GM21528 (cell line): Measurements from ENCODE around the gene LGALS8.
"Not testable (repeated sequence)": the region's sequence is repeated elsewhere in the genome, so short reads cannot be mapped to it uniquely, and the experiment has no call there.

Experiments used
- ATAC-seq: cut with Tn5 transposase; IDR thresholded peaks from one replicate; pipeline ENCODE4 v1.9.1; 2021; ENCODE audit warnings: mild to moderate bottlenecking, moderate library complexity; ENCODE audit not compliant: unreplicated experiment, low FRiP score

The LGALS8 gene

DNA sequence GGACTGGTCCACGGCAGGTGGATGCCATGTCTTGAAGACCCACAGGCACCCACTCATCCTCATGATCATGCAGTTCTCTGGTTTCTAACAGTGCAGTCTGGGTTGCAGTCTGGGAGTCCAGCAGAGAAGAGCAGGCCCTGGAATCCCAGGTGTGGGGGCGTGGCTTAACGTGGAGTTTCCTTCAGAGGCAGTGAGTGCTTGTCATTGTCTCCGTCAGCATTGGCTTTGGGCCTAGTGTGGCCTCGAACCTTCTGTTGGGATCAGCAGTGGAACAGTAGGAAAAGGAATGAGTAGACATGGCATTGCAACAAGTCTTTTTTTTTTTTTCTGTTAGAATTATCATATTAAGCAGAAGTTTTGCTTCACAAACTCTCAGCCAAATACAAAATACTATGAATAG, 12.8 kb downstream of the LGALS8 start:
- ATAC-seq = no peak

DNA sequence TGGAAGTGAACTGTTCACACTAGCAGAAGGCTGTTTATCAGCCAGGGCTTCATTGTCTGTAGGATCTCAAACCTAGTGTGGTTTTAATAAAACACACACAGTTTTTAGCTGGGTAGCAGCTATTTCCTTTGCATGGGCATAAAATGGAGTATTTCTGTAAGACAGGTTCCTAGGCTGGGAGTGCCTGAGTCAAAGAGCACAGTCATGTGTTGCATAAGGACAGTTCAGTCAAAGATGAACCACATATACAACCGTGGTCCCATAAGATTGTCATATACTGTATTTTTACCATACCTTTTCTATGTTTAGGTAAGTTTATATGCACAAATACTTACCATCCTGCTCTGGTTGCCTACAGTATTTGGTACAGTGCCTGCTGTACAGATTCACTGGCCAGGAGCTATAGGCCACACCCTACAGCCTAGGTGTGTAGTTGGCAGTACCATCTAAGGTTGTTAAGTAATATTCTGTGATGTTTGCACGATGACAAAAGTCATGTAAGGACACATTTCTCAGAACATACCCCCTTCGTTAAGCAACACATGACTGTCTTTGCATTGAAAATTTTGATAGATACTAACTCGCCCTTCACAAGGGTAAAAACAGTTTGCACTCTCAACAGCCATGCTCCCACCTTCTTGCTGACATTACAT, 17.2 kb downstream of the LGALS8 start:
- no peak for ATAC-seq

DNA sequence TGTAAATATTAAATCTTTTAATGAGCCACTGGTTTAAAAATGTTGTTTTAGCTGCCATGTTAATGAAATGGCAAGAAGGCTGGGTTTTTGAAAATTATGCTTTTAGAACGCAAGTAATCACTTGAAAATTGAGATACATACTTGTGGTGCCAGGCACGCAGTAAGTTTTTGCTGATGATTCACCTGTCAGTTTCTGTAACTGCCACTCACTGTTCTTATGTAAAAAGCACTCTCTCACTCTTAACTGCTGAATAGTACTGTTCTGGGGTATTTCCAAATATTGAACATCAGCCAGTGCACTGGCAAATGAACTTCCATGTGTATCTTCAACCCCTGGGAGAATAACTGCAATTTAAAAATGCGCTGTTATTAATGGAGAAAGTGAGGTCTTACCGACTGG, 17.9 kb downstream of the LGALS8 start:
- ATAC-seq = no peak

DNA sequence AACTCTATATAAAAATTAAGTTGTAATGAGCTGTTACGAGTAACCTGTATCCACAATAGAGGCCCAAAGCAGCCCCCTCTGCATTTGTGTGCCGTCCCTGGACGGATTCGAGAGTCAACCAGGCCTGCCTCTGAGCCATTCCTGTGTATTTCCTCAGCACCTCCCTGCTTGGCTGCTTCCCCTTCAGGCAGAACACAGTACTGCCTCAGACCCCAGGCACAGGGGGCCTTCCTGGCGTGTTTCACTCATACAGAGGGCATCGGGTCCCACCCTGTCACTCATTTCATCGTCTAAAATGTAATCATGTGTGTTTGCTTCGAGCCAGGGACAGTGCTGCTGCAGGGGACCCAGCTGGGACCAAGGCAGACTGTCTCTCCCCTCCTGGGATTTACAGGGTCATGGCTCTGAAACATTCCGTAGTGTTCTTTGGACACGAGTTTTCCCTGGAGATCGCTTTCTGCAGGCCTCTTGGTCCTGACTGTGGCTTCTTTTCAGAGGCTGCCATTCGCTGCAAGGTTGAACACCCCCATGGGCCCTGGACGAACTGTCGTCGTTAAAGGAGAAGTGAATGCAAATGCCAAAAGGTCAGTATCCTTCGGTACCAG, 19.4 kb downstream of the LGALS8 start:
- no peak for ATAC-seq

DNA sequence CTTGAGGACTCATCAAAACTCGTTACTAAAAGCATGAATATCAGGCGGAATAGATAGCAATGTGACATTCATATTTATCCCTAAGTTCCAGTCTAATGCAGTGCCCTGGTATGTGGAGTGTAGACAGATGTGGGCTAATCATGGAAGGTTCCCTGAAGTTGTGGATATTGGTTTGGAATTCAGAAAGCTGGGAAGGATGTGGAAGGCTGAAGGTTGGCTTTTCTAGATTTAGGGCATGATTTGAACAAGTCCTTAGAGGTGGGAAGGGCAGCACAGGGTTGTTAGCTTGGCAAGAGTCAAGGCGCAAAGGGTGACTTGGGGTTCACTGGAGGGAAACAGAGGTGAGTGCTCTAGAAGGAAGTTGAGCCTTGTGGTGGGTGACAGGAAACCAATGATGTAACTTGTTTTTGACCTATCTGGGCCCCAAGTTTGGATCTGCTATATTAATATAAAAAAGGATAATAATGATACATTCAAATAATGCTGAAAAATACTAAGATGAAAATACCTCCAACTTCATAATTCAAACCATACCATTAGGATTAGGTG, 21.9 kb downstream of the LGALS8 start:
- ATAC-seq = no peak

DNA sequence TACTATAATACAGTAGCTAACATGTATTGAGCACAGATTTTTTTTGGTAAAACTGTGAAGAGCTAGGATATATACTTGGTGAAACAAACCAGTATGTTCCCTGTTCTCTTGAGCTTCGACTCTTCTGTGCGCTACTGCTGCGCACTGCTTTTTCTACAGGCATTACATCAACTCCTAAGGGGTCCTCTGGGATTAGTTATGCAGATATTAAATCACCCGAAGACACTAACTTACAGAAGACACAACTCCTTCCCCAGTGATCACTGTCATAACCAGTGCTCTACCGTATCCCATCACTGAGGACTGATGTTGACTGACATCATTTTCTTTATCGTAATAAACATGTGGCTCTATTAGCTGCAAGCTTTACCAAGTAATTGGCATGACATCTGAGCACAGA, 24.7 kb downstream of the LGALS8 start:
- ATAC-seq = no peak

DNA sequence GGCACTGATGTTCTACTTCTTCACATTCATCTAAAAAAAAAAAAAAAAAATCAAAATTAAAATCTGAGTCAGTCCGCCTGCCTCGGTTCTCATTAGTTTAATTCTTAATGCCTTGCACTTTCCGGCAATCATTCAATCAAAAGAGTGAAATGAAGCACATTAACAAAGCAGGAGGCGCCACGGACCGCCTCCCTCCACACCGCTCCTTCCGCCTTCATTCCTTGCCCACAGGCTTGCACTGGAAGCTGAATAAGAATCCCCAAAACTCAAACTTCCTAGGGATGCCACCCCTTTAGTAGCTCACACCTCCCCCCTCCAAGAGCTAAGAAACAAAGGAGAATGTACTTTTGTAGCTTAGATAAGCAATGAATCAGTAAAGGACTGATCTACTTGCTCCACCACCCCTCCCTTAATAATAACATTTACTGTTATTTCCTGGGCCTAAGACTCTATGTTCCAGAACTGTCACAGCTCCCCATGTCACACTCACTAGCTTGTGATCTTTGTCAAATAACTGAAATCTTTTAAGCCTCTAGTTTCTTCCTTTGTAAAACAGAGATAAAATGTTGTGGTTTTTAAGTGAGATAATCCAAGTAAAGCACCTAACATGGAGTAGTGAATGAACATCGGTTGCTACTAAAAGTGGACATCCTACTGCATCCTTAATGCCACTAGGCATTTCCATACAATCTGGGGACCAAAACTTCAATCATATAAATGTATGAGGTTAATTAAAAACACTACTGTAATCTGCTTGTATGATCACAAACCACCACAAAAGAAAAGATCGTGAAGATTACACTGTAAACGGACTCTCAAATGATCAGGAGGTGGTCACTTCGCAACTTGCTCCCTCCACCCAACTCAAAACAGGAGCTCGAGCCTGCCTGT, 27.4 kb downstream of the LGALS8 start:
- ATAC-seq = no peak

DNA sequence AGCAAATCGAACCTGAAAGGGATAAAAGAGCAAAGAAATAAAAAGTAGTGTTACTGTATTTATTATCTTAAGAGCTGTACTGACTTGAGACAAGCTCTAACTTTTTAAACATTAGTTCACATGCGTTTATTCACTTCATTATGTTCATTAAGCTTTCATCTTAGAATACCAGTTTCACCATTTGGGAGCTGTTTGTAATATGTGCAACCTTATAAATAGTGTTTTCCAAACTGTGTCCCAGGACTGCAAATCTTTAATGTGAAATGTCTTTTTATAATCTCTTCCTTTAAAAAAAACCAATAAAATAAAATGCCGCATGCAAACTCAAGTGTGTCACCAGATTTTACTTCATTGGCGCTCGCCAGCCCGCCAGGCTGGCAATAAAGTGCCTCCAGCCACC, 28.3 kb downstream of the LGALS8 start:
- ATAC-seq = no peak

DNA sequence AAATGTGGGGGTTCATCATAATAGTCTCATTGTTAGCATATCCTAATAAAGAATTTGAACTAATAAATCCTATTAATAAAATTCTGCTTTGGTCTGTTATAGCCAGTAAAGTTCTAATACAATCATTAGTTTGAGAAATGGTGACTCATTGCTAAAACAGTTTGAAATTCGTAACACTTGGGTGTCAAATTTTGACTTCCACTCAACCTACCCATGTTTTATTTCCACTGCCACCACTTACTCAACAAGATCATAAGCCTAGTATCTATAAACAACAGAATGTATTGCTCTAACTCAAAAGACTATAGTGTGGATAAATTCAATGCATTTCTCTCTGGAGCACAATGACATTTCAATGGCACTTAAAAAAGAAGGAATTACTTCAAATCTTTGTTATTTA, 29.1 kb downstream of the LGALS8 start:
- no peak for ATAC-seq

DNA sequence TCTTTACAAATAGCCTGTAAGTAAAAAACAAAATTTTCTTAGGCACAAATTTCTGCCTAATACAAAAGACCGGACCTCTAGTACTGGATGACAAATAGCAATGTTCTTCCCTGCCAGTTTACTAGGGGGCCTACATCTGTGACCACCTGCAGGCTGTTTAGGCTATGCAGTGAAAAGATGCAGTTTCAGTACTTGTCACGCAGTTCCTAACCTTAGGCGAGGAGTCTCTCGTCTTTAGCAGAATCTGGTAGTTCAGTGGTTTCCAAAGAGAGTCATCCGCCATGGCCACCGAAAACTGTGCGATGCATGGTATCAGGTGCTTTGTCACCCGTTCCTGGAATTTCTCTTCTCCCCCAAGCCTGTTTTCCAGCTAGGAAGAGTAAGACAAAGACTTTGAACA, 29.6 kb downstream of the LGALS8 start:
- no peak for ATAC-seq

DNA sequence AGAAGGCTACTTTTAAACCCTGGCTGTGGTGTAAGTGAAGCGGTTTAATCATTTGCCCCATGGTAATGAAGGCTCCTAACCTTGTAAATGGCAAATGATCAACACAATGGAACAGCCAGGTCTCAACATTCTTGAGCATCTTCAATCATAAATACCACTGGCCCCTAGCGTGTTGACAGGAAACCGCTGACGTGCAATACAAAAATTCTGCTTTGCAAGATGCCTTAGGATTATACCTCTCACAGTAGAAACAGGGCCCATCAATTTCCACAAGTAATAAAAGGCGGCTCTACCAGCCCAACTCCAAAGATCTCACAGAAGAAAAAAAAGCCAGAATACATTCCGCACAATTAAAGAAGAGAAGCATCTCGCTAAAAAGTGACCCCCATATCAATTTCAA, 32.8 kb downstream of the LGALS8 start:
- ATAC-seq = no peak

DNA sequence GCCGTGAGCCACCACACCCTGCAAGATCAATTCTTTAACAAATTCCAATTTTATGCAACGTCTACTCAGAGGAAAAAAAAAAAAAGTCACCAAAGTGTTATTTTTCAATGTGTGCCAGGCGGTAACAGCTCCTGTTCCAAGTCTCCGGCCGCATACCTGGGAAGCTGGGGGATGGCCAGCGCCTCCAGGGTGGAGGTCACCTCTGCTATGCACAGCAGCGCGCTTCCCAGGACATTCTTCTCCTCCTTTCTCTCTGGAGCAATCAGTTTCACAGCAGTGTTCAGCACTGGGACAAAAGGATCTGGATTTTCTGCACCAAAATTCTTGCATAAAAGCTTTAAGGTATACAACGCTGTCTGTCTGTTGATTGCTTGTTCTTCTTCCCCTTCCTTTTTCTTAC, 34.3 kb downstream of the LGALS8 start:
- no peak for ATAC-seq

DNA sequence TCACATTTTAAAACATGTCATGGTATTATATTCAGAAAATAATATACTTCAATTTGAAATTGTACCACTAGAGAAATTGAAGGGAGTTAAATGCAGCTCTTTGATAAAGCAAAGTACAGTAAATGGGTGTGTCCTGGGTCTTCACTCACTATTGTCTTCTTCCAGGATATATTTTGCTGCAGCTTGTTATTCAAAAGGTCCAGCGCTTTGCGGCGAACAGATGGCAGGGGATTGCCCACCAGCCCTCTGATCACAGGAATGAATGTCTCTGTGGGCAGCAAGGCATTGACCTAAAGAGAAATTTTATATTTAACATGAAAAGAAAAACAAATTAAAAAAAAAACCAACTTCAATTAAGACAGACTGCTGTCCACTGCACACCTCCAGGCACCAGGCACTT, 35.1 kb downstream of the LGALS8 start:
- no peak for ATAC-seq

DNA sequence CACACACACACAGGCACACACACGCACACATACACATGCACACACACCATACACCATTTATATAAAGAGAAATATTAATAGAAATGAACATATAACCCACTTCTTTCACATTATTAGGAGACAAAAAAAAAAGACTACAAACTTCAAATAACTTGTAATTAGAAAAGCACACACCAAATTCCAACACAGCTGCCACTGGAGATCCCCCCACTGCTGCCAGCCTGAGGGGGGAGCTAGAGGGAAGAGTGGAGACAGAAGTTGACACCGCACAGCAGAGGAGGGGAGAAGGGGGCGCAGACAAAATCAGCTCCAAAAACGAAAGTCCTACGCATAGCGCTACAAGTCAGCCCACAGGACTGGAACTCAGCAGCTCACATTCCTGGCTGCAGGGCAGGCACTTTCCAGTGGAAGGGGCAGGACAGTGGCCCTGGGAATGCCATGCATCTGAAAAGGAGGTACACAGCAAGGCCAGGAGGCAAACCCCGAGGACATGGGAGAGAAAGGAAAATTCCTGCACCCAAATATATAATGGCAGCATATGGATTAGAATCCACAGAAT, 36.5 kb downstream of the LGALS8 start:
- no peak for ATAC-seq

DNA sequence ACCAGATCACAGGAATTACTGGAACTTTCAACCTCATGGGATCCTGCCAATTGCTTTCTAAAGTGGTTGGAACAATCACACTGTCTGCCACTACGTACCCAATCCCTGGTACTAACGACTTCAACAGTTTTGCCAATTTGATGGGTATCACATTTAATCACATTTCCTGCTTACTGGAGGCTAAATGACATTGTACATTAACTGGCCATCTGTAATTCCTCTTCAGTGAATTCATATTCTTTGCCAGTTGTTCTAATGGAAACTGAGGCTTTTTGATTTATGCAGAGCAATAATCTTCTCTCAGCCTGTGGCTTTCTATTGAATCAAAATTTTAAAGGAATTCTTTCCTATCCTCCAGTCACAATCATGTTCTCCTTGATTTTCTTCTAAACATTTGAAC, 38.2 kb downstream of the LGALS8 start:
- no peak for ATAC-seq

DNA sequence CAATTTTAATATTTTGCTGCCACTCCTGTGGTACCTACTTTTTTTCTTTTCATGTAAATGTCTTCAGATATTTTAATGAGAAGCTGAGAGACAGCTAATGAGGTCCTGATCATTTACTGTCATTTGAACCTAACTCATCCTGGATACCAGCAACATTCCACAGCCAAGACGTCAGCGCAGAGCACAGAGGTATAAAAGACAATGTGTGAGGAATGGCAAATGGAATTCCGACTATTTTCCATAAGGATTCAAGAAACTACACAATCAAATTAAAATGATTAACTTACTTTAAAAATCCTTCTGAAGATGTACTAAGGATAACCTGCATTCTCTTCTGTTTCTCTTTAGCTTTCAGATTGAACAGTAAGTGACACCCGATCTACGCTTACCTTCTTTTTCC, 41.7 kb downstream of the LGALS8 start:
- ATAC-seq = no peak

DNA sequence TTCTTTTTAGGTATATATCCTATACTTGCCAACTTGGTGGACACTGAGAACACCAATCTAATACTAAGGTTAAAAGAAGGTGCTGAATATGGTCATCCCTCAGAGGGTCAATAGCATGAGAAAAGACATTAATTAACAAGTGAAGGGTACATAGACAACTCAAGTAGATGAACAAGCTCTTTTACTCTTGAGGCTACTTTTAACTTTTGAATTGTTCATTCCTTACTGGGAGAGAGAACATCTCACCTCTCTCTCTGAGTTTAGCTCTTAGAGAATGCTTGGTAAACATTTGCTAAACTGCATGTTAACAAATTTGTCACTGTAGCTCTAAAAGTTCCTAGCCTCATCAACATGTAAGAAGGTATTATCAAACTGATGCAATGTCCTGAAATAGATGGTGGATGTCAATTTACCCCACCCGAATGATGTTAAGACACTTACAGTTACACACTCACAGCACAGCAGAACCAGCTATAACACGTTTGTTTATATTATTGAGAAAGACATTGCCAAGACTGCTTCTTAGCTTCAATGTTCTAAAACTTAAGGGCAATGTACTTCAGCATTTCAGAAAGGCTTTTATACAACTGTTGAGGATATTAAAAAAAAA, 44.6 kb downstream of the LGALS8 start:
- ATAC-seq = no peak

DNA sequence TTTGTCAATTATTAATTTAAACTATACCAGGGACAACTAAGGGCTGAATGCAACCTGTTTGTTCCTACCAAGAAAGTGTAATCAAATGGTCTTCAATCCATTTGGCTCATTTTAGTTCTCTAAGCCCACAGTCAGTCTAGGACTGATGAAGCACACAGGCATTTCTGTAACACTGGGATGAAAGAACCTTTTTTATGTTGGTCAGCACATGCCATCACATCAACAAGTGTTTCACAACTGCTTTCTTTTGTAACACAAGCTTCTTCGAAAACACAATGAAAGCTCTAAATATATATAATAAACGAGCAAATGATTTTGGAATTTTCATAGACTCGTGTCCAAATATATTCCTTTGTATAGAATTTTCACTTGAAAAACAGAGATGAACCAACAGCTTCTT, 51.7 kb downstream of the LGALS8 start:
- no peak for ATAC-seq

DNA sequence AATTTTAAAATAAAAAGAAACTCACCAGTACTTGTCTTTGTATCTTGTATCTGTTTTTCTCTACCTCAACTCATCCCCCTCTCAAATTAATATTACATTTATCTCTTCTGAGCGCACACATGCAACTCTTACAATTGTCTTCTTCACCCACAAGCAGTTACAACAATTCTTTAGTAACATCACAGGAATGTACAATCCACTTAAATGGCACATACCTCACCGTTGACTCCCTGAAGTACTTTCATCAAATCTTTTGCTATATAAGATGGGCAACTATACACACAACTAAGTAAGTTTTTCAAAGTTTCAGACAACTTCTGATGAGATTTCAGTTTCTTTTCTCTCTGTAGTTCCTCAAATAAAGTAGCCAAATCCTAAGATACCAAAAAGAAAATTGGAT, 52.2 kb downstream of the LGALS8 start:
- ATAC-seq = no peak

DNA sequence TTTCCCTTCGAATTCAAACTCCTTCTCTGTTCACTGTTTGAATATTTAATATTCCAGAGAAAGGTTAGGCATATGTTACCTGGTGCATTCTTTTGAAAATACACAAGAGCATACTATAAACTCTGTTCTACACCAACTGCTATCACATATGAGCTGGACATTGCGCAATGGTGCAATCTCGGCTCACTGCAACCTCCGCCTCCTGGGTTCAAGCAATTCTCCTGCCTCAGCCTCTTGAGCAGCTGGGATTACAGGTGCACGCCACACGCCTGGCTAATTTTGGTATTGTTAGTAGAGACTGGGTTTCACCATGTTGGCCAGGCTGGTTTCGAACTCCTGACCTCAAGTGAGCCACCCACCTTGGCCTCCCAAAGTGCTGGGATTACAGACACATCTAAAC, 53.3 kb downstream of the LGALS8 start:
- not testable (repeated sequence) for ATAC-seq

DNA sequence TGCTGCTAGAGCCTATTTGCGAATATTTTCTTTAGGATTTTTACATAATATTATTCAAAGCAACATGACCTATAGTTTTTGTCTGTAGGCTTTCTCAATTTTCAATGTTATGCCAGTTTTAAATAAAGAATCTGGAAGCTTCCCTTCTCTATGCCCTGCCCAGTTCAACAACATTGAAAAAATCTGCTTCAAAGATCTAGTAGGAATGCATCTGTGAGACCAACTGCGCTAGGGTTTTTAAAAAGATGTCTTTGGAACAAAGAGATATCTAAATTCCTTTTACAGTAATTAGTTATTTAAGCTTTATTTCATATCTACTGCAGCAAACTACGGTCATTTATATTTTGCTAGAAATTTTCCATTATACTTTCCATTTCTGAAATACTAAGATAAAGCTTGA, 54.9 kb downstream of the LGALS8 start:
- no peak for ATAC-seq
